ENCODE data around the gene TM4SF4.

Gene TM4SF4

DNA sequence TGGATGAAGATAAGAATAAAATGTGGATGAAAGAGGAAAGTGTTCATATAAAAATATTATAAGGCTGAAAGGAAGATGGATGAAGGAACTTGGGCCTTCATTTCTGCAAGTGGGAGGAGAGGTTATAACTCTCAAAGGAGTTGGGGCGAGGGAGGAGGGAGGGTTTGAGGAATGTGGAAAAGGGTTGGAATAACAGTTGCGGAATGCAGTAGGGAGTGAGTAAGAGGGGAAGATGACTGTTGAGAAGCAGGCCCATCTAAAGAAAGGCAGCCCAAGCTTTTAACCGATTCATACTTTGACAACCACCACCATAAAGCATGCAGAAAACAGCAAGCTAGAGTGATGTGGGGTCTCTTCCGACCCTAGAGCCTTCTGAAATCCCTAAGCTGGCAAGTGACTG, 8.3 kb upstream of the TM4SF4 start:
- Histone ChIP-seq H3K4me2 (ENCODE audit: low read depth, low read length, poor library complexity, severe bottlenecking) (no peak overlapping the region), H3K27me3 (ENCODE audit: low read length) (no peaks in the 10 kb centered on the region), H3K36me3 (ENCODE audit: low read length) (no peaks in the 10 kb centered on the region), H3K27ac (ENCODE audit: low read depth, low read length) (no peak overlapping the region), H3K9ac (ENCODE audit: low read length) (no peak overlapping the region), H3K4me3 (ENCODE audit: insufficient read depth, low read length, poor library complexity, severe bottlenecking) (no peak overlapping the region), H3F3A (ENCODE audit: insufficient read depth) (no peaks in the 10 kb centered on the region), H3K9me2 (replicated peaks; ENCODE audit: insufficient read depth, low read length) (no peaks in the 10 kb centered on the region), H4K20me1 (ENCODE audit: low read depth, low read length) (no peaks in the 10 kb centered on the region), H3K79me2 (ENCODE audit: insufficient read depth, low read length) (no peaks in the 10 kb centered on the region), H2AFZ (ENCODE audit: low read depth, low read length, severe bottlenecking) (no peak overlapping the region), H3K9me3 (ENCODE audit: insufficient read depth, low read length) (no peaks in the 10 kb centered on the region)
- TF ChIP-seq, protein P1, sequence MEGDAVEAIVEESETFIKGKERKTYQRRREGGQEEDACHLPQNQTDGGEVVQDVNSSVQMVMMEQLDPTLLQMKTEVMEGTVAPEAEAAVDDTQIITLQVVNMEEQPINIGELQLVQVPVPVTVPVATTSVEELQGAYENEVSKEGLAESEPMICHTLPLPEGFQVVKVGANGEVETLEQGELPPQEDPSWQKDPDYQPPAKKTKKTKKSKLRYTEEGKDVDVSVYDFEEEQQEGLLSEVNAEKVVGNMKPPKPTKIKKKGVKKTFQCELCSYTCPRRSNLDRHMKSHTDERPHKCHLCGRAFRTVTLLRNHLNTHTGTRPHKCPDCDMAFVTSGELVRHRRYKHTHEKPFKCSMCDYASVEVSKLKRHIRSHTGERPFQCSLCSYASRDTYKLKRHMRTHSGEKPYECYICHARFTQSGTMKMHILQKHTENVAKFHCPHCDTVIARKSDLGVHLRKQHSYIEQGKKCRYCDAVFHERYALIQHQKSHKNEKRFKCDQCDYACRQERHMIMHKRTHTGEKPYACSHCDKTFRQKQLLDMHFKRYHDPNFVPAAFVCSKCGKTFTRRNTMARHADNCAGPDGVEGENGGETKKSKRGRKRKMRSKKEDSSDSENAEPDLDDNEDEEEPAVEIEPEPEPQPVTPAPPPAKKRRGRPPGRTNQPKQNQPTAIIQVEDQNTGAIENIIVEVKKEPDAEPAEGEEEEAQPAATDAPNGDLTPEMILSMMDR (IDR thresholded peaks at IDR 0.05; ENCODE audit: insufficient read depth, low read length, poor library complexity, severe bottlenecking) = no peak
- TF ChIP-seq EZH2phosphoT487 (conservative IDR thresholded peaks at IDR 0.05; ENCODE audit: low read length) = no peak

- Histone ChIP-seq H3K27ac (ENCODE audit: low read depth, low read length) (no peak overlapping the region), H3F3A (ENCODE audit: insufficient read depth) (no peaks in the 10 kb centered on the region), H2AFZ (ENCODE audit: low read depth, low read length, severe bottlenecking) (no peak overlapping the region), H4K20me1 (ENCODE audit: low read depth, low read length) (no peaks in the 10 kb centered on the region), H3K9me2 (replicated peaks; ENCODE audit: insufficient read depth, low read length) (no peaks in the 10 kb centered on the region), H3K9ac (ENCODE audit: low read length) (no peak overlapping the region), H3K9me3 (ENCODE audit: insufficient read depth, low read length) (no peaks in the 10 kb centered on the region), H3K27me3 (ENCODE audit: low read length) (no peaks in the 10 kb centered on the region), H3K36me3 (ENCODE audit: low read length) (no peaks in the 10 kb centered on the region), H3K79me2 (ENCODE audit: insufficient read depth, low read length) (no peaks in the 10 kb centered on the region), H3K4me2 (ENCODE audit: low read depth, low read length, poor library complexity, severe bottlenecking) (no peak overlapping the region), H3K4me3 (ENCODE audit: insufficient read depth, low read length, poor library complexity, severe bottlenecking) (no peak overlapping the region)
- TF ChIP-seq EZH2phosphoT487 (conservative IDR thresholded peaks at IDR 0.05; ENCODE audit: low read length) = no peak
- TF ChIP-seq, protein P1 (IDR thresholded peaks at IDR 0.05; ENCODE audit: insufficient read depth, low read length, poor library complexity, severe bottlenecking) = no peak
Measured at GRCh38 chr3:149468504-149469212, 5.8 kb upstream of the TM4SF4 start.

DNA sequence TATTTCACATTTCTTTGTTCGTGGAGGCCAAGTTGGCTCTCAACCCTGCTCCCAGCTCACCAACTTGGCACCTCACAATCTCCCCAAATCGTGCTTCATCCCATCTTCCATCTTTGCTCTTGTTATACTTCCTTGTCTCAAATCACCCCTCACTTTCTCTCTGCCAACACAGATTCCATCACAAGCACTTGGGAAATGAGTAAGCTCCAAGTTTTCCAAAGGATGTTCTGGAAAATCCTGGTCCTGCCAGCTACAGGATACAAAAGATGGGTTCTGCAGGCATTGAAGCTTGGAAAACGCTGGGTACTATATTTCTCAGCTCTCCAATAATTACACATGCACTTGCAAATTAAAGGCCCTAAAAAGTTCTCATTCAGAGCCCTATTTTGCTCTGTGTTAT, 4.1 kb upstream of the TM4SF4 start:
- Histone ChIP-seq H3K9me2 (replicated peaks; ENCODE audit: insufficient read depth, low read length) (no peaks in the 10 kb centered on the region), H3K79me2 (ENCODE audit: insufficient read depth, low read length) (no peaks in the 10 kb centered on the region), H3K27ac (ENCODE audit: low read depth, low read length) (no peak overlapping the region), H3K9me3 (ENCODE audit: insufficient read depth, low read length) (no peaks in the 10 kb centered on the region), H3F3A (ENCODE audit: insufficient read depth) (no peaks in the 10 kb centered on the region), H3K36me3 (ENCODE audit: low read length) (no peaks in the 10 kb centered on the region), H3K27me3 (ENCODE audit: low read length) (no peaks in the 10 kb centered on the region), H4K20me1 (ENCODE audit: low read depth, low read length) (no peaks in the 10 kb centered on the region), H3K4me3 (ENCODE audit: insufficient read depth, low read length, poor library complexity, severe bottlenecking) (no peak overlapping the region), H3K4me2 (ENCODE audit: low read depth, low read length, poor library complexity, severe bottlenecking) (no peak overlapping the region), H2AFZ (ENCODE audit: low read depth, low read length, severe bottlenecking) (no peak overlapping the region), H3K9ac (ENCODE audit: low read length) (no peak overlapping the region)
- TF ChIP-seq EZH2phosphoT487 (conservative IDR thresholded peaks at IDR 0.05; ENCODE audit: low read length) = no peak

DNA sequence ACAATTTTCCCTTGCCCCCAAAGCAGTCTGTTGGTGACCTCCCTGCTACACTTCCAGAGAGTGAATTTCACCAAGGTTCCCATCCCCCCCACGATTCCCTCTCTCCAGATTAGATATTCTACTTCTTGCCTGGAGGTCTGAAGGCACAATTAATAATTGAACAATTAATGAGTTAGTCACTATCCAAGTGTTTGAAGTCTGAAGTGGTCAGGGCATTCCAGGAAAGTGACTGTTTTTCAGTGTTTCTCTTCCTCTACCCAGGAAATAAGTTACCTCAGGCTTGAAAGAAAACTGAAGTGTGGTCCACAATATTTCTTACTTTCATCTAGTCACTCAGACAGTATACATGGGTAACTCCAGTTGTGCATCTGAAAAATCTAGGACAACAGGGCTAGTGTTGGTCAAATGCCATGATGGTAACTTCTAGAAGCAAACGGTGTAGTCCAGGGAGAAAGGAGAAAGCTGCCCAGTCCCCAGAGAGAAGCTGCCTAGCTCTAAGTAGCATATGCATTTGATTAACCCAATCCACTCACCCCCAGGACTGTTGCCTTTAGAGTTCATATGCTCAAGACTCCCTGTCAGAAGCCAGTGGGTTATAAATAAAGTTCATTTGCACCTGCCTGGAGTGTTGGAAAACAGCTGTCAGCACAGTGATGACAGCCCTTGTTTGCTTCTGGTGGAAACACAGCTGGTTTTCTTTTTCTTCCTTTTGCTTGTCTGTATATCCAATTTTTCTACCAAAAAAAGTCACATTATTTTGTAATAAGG, 2.3 kb upstream of the TM4SF4 start:
- no peak for TF ChIP-seq EZH2phosphoT487 (conservative IDR thresholded peaks at IDR 0.05; ENCODE audit: low read length)
- TF ChIP-seq, protein P1 (IDR thresholded peaks at IDR 0.05; ENCODE audit: insufficient read depth, low read length, poor library complexity, severe bottlenecking) = no peak
- Histone ChIP-seq H3F3A (ENCODE audit: insufficient read depth) (no peaks in the 10 kb centered on the region), H3K27me3 (ENCODE audit: low read length) (no peaks in the 10 kb centered on the region), H3K9me3 (ENCODE audit: insufficient read depth, low read length) (no peaks in the 10 kb centered on the region), H3K36me3 (ENCODE audit: low read length) (no peaks in the 10 kb centered on the region), H4K20me1 (ENCODE audit: low read depth, low read length) (no peaks in the 10 kb centered on the region), H3K9ac (ENCODE audit: low read length) (no peak overlapping the region), H3K4me2 (ENCODE audit: low read depth, low read length, poor library complexity, severe bottlenecking) (no peak overlapping the region), H3K79me2 (ENCODE audit: insufficient read depth, low read length) (no peaks in the 10 kb centered on the region), H2AFZ (ENCODE audit: low read depth, low read length, severe bottlenecking) (no peak overlapping the region), H3K4me3 (ENCODE audit: insufficient read depth, low read length, poor library complexity, severe bottlenecking) (no peak overlapping the region), H3K9me2 (replicated peaks; ENCODE audit: insufficient read depth, low read length) (no peaks in the 10 kb centered on the region), H3K27ac (ENCODE audit: low read depth, low read length) (no peak overlapping the region)

All from SU-DHL-6 (cell line).